Neutrophil (primary cell): ENCODE data around the gene ZNF337.
"Not testable (repeated sequence)": the region's sequence is repeated elsewhere in the genome, so short reads cannot be mapped to it uniquely, and the experiment has no call there.

Source experiments
- H3K27ac ChIP-seq: fragments of 200-600 bp; sonication (generic); 2 replicates; pipeline ENCODE4 v1.5.1; 2016; ENCODE audit warnings: mild to moderate bottlenecking, moderate library complexity
- H3K27me3 ChIP-seq: fragments of 200-600 bp; sonication (generic); 2 replicates; pipeline ENCODE4 v1.6.0; 2016; ENCODE audit warnings: mild to moderate bottlenecking
- H3K36me3 ChIP-seq: fragments of 200-600 bp; sonication (generic); 2 replicates; pipeline ENCODE4 v1.5.1; 2017
- H3K4me1 ChIP-seq, 2 experiments: fragments of 200-600 bp in 1 of 2; sonication (generic) in 1 of 2; 1 replicate in 1 of 2; 2 replicates in 1 of 2; pipeline versions ENCODE4 v1.5.1 to v1.6.1; 2013 to 2016; ENCODE audit warnings: low read depth in 1 of 2, low read length in 1 of 2, mild to moderate bottlenecking in 1 of 2, moderate library complexity in 1 of 2; ENCODE audit not compliant: control insufficient read depth in 1 of 2, insufficient read depth in 1 of 2
- H3K4me3 ChIP-seq, 2 experiments: fragments of 200-600 bp in 1 of 2; sonication (generic) in 1 of 2; 1 replicate in 1 of 2; 2 replicates in 1 of 2; pipeline ENCODE4 v1.5.1; 2013 to 2016; ENCODE audit warnings: low read depth in 1 of 2, low read length in 1 of 2, mild to moderate bottlenecking in 1 of 2, moderate library complexity in 1 of 2
- H3K9me3 ChIP-seq: fragments of 200-600 bp; sonication (generic); 2 replicates; pipeline ENCODE4 v1.5.1; 2016
- TF ChIP-seq, protein P1 (sequence below): fragments of 200-600 bp; sonication (generic); IDR thresholded peaks from 2 replicates; pipeline ENCODE4 v1.5.1; 2016; ENCODE audit warnings: antibody characterized with exemption

ZNF337 gene

GRCh38 chr20:25668446-25668845 lies 28.2 kb downstream of the ZNF337 start:
- TF ChIP-seq, protein P1, sequence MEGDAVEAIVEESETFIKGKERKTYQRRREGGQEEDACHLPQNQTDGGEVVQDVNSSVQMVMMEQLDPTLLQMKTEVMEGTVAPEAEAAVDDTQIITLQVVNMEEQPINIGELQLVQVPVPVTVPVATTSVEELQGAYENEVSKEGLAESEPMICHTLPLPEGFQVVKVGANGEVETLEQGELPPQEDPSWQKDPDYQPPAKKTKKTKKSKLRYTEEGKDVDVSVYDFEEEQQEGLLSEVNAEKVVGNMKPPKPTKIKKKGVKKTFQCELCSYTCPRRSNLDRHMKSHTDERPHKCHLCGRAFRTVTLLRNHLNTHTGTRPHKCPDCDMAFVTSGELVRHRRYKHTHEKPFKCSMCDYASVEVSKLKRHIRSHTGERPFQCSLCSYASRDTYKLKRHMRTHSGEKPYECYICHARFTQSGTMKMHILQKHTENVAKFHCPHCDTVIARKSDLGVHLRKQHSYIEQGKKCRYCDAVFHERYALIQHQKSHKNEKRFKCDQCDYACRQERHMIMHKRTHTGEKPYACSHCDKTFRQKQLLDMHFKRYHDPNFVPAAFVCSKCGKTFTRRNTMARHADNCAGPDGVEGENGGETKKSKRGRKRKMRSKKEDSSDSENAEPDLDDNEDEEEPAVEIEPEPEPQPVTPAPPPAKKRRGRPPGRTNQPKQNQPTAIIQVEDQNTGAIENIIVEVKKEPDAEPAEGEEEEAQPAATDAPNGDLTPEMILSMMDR, result no peak
- Histone ChIP-seq H3K27ac (no peak overlapping the region), H3K36me3 (no peaks in the 10 kb centered on the region), H3K4me3 (no peak overlapping the region), H3K27me3 (no peaks in the 10 kb centered on the region), H3K9me3 (no peaks in the 10 kb centered on the region), H3K4me1 (peaks cover 15 to 25% of the 10 kb centered on the region in 2 experiments)

DNA sequence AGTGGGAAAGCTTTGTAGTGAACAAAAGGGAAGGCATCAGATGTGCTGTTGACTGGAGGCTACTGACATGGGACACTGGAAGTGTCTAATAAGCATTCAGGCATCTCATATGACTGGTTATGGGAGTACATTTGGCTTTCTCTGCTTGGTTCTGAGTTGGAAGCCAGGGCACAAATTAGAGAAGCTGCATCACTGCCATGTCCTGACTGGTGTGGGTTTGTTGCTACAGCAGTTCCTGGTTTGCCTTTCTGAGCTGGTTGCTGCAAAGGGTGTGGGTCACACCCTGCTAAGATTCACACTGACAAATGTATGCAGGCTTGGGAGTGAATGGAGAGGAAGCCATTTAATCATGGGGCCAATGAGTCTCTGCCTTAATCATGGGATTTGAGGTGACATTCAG lies 36.7 kb downstream of the ZNF337 start:
- Histone ChIP-seq H3K4me3 (no peak overlapping the region), H3K9me3 (no peaks in the 10 kb centered on the region), H3K27me3 (no peaks in the 10 kb centered on the region), H3K36me3 (no peaks in the 10 kb centered on the region), H3K27ac (no peak overlapping the region), H3K4me1 (no peaks in the 10 kb centered on the region)
- TF ChIP-seq, protein P1, result no peak

DNA sequence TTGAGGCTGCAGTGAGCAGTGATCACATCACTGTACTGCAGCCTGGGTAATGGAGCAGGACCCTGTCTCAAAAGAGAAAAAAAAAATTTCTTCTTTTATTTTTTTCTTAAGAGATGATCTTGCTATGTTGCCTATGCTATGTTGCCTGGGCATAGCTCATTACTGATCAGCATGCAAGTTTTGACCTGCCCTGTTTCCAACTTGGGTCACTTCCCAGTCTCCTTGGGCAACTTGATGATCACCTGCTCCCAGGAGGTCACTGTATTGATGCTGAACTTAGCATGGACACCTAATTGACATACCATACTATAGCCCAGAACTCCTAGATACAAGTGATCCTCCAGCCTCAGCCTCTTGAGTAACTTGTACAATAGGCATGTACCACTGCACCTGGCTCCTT lies 42.2 kb downstream of the ZNF337 start:
- Histone ChIP-seq H3K27me3 (no peaks in the 10 kb centered on the region), H3K36me3 (no peaks in the 10 kb centered on the region), H3K27ac (no peak overlapping the region), H3K4me1 (no peaks in the 10 kb centered on the region), H3K9me3 (no peaks in the 10 kb centered on the region), H3K4me3 (no peak overlapping the region)
- TF ChIP-seq, protein P1, result no peak

- not testable (repeated sequence) for H3K27ac ChIP-seq, H3K4me1 ChIP-seq, H3K36me3 ChIP-seq, H3K4me3 ChIP-seq, H3K27me3 ChIP-seq, H3K9me3 ChIP-seq
Observed at GRCh38 chr20:25652866-25653265, 43.8 kb downstream of the ZNF337 start.

- H3K27ac ChIP-seq, result no peak overlapping the region
- TF ChIP-seq, protein P1, result no peak
- no peaks in the 10 kb centered on the region for H3K27me3 ChIP-seq
- H3K4me3 ChIP-seq, result no peak overlapping the region
- no peaks in the 10 kb centered on the region for H3K9me3 ChIP-seq
- no peaks in the 10 kb centered on the region for H3K4me1 ChIP-seq
- H3K36me3 ChIP-seq, result no peaks in the 10 kb centered on the region
Observed at GRCh38 chr20:25644814-25645213, 51.8 kb downstream of the ZNF337 start.

DNA sequence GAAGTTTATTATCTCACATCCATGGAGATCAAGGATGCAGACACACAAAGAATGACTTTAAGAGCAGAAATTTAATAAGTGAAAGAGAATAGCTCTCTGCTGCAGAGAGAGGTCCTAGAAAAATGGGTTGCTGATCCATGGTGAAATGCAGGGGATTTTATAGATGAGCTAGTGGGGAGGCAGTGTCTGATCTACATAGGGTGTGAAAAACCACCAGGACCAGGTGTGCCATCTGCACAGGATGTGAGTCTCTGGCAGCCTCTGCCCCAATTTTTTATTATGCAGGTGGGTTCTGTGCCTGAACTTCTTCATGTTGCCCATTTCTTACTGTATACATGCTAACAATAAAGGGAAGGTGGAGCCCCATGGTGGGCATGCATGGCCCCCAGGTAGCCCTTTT lies 52.9 kb downstream of the ZNF337 start:
- Histone ChIP-seq H3K9me3 (no peaks in the 10 kb centered on the region), H3K27ac (no peak overlapping the region), H3K4me3 (no peak overlapping the region), H3K27me3 (no peaks in the 10 kb centered on the region), H3K4me1 (no peaks in the 10 kb centered on the region), H3K36me3 (no peaks in the 10 kb centered on the region)
- TF ChIP-seq, protein P1, result no peak
